Stimulated activated CD4-positive, alpha-beta T cell treated with anti-CD3 and anti-CD28 coated beads, TNF-alpha, amount 100 ng/mL, for 1 hour (primary cell): ENCODE results near the gene RBM34.
A peak's percentile ranks its signal among the peaks of the same experiment; 100 is the strongest.
"Not testable (repeated sequence)": the region's sequence is repeated elsewhere in the genome, so short reads cannot be mapped to it uniquely, and the experiment has no call there.

Experiments
- DNase-seq, 3 donors: peaks; one replicate each; pipeline ENCODE4 v3.0.0-alpha.2; 2020; ENCODE audit warnings: low read depth in 3 of 3, low spot score in 1 of 3

The RBM34 gene

DNA sequence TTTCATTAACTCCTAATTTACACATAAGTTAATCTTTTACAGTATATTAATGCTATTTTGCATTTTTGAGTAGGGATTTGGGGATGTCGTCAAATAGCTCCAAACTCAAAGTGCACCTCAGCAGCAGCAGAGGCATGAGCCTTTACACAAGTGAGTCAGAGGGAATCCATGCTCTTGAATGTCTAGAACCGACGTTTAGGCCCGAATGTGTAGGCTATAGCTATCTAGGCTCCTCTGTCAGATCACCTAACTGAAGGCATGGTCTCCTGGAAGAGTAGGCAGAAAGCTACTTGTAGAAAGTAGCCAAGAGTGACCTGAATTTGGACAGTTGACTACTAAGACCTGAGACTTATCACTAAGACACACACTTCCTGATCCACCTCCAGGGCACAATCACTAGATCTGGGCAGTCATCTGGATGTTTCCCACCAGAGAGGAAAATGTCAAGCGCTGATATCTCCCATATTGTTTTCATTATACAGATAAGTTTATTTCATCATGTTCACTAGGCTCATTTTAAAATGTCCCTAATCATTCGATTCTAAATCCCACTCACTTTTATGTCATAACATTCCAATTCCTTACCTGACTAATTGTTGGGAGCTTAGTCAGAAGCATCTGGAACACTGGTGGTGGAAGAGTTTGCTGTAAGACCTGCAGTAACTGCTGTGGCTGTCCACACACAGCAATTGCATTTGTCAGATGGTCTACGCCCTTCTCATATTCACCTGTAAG is 47.7 kb downstream of the RBM34 start:
- no peak for DNase-seq

DNA sequence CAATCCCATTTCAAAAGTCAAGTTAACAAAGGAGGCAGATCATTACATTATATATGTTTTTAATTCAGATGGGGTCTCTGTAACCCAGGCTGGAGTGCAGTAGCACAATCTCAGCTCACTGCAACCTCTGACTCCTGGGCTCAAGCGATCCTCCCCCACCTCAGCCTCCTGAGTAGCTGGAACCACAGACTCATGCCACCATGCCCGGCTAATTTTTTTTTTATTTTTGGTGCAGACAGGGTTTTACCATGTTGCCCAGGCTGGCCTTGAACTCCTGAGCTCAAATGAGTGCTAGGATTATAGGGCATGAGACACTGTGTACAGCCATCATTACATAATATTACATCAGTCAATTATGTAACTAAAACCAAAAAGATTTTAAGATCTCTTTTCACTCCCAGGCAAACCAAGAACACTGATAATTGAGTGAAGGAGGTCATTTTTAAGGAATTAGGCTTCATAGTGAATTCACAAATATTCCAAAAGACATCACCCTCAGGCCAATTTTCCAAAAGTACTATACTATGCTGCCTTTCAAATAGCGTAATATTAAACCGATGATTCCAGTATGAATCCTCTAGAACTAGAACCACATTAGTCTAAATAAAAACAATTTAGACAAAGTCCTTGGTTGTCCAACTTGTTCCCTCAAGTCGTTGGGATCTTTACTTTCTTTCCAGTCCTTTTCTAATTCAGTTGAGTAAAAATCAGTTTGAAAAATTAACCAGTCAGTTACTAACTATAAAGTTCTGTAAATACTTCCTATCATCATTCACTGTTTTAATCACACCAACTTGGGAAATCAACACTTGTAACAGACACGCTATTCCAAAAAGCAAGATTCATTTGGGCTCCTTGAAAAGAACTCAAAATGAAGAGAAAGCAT is 48.5 kb downstream of the RBM34 start:
- no peak for DNase-seq

DNA sequence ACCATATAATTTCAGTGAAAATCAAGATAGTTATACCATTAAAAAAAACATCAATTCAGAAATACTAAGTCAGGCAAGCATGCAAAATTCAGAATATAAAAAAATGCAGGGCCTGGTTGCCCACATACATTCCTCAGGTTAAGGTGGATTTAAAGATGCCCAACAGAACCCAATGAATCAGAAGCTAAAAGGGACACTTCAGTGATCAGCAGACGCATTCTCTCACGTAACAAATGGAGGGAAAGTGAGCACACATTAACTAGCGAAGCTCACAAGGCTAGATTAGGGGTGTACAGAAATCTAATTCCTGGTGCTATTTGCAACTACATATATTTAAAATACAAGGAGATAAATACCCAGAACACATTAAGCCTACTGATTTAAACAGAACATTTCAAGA is 49.9 kb downstream of the RBM34 start:
- no peak for DNase-seq

DNA sequence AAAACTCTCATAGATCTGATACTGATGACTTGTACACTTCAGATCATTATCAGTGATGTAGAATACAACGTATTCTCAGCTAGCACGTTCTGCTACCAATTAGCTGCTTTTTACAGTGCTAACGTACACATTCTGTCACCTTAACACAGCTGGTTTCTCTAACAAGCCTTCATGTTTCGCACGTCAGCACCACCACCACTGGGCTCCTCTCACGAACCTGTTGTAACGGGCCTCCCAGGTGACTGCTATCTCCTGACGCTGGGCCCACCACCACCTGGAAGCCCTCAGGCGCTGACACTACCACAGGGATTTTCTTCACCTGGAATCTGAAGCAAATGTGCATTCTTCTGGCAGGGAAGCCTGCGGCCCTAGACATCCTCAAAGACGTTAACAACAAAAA is 52.2 kb downstream of the RBM34 start:
- DNase-seq = no peak

DNA sequence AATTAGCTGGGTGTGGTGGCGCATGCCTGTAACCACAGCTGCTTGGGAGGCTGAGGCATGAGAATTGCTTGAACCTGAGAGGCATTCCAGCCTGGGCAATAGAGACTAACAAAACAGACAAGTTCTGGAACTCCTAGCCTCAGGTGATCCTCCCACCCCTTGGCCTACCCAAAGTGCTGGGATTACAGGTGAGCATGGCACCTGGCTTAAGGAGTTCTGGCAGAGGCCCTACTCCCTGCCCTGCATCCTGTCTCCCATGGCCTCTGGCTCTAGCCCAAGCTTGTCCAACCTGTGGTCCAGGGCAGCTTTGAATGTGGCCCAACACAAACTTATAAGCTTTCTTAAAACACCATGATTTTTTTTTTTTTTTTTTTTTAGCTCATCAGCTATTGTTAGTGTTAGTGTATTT is 52.9 kb downstream of the RBM34 start:
- DNase-seq = no peak

DNA sequence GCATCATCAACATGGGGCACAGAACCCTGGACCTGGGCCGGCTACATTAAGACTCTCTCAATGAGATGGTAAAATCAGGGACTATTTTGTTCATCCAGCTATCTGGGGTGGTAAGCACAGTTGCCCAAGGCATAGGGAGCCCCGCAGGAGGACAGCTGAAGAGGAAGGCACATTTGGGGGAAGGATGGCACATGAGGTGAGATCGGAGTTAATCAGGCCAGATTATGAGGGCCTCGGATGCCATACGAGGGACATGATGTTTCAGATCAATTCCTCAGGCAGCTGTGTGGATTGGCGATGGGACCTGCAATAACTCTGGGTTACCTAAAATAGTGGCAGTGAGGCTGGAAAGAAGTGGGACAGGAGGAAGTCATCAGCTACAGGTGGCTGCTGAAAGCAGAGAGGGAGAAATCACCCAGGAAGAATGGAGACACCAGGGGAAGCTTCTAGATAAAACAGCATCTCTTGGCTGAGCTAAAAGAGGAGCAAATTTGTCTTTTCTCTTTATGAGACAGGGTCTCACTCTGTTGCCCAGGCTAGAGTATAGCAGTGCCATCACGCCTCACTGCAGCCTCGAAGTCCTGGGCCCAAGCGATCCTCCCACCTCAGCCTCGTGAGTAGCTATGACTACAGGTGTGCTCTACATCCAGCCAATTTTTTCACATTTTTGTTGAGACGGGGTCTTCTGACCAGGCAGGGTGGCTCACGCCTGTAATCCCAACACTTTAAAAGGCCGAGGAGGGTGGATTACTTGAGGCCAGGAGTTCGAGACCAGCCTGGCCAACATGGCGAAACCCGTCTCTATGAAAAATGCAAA is 53.5 kb downstream of the RBM34 start:
- no peak for DNase-seq

DNA sequence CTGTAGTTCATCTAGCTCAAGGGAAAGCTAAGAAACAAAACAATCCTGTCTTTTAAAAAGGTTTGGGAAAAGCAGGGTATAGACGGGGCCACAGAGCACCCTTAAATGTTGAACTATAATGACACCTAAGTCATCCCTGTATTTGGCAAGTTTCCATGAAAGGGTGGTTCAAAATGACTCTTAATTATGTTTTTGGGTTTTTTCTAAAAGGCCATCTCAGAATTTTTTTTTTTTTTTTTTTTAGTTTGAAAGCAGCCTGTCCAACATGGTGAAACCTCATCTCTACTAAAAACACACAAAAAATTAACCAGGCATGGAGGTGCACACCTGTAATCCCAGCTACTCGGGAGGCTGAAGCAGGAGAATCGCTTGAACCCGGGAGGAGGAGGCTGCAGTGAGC is 54.6 kb downstream of the RBM34 start:
- no peak for DNase-seq

DNA sequence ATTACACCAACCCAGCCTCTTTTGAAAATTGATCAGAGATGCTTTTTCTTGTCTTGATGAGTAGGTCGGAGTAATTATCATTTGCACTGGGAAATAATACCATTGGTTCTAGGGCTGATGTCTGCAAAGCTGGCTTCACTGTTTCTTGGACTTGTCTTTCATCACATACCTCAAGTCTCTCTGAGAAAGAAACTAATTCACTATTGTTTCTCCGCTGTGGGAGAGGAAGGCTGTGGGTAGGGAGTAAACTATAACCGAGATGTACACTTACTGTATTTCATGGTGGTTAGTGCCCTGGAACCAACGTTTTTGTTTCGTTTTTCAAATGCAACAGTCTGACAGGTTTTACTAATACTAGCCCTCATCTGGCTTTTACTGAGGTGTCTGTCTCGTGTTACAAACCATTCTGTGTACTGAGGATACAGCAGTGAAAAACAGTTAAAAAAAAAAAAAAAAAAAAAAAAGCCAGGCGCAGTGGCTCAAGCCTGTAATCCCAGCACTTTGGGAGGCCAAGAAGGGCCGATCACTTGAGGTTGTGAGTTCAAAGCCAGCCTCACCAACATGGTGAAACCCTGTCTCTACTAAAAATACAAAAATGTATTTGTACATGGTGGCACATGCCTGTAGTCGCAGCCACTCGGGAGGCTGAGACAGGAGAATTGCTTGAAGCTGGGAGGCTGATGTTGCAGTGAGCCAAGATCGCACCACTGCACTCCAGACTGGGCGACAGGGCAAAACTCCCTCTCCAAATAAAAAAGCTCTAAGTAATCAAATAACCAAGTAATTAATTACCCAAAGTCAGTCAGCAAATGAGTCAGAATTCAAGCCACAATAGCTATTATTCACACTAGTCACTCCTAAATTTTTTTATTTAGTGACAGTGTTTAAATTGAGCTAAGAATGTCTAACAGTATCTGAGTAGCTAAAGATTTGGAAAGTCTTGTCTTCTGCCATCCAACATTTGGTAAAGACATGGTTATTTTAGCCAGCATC is 55.7 kb downstream of the RBM34 start:
- no peak for DNase-seq

DNA sequence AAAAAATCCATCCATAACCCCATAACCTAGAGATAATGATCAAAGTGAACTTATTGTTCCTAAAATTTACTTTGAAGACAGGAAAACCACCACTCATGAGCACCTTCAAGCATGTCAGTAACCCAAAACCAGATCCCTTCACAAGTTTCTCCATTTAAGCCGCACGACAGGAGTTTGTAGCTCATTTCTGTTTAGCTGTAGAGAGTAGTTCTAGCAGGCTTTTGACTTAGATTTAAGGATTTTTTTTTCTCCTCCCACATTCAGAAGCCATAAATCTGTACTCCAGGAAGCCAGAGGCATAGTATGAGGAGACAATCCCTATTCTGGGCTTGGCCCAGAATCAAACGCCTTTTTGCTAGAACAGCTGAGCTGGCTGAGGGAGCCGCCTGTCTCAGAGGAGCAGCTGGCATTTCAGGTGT is 58.0 kb downstream of the RBM34 start:
- no peak for DNase-seq

DNA sequence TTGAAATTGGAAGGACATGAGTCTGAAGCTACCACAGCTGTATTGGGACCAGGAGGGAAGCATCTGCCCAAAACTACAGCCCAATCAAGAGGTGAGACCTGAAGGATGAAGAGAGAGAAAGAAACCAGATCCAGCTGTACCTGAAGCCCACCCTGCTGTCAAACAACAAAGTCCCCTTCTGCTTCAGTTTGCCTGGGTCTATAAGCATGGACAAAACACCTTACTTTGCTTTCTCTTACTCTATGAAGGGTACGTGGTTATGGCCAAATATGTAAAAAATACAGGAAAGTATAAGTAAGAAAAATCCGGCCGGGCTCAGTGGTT is 58.8 kb downstream of the RBM34 start:
- DNase-seq = no peak

DNA sequence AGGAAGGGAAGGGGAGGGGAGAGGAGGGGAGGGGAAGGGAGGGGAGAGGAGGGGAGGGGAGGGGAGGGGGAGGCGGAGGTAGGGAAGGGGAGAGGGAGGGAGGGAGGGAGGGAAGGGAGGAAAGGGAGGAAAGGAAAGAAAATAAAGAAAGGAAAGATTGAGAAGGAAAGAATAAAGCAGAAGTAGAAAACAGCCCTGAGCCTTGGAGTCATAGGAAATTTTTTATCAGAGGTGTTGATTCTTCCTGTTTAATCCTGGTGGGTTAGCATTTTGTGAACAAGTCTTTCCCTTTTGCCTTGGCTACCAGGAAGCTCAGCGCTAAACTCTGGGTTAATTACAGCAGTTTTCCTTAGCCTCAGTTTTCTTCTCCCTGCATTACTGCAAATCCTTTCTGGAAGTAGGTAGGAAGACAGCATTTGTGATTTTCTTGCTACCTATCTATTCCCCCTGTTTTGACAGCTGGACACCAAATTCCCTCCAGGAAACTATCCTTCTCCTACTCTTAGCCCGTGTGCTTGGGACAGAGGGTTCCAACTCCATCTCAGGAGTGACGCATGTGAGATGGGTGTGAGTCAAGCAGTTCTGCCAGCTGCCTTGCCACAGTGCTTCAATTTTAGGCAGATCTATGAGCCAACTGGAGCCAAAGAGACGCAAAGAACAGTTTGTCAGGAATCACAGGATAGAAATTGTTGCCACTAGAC is 59.3 kb downstream of the RBM34 start:
- DNase-seq = no peak

DNA sequence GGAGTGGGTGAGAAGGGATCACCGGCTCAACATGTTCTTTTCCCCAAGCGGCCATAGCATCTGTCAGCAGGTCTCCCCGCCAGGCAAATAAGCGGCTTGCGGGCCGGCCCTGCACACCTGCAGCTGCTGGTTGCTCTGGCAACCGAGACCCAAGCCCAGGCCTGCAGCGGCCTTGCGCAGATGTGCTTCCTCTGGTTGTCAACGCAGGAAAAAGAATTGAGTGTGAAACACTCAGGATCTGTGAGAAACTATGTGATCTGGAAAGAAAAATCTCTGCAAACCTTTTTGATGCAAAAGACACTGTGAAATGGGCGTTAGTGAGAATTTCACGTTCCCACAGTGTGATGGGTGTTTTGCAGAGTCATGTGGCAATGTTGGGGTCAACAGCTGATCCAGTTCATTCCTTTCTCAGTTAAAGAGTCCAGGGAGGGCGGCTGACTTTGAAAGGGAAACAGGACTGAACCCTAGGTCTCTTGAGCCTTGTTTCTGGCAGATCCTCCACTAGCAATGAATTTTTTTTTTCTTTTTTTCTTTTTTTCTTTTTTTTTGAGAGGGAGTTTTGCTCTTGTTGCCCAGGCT is 60.8 kb downstream of the RBM34 start:
- no peak for DNase-seq

DNA sequence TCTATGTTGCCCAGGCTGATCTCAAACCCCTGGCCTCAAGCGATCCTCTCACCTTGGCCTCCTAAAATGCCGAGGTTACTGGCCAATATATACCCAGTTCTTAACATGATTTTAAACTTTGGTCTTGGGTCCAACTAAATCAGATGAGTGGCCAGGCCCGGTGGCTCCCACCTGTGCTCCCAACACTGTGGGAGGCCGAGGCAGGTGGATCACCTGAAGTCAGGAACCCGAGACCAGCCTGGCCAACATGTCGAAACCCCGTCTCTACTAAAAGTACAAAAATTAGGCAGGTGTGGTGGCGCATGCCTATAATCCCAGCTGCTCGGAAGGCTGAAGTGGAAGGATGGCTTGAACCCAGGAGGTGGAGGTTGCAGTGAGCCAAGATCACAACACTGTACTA is 62.1 kb downstream of the RBM34 start:
- no peak for DNase-seq

DNA sequence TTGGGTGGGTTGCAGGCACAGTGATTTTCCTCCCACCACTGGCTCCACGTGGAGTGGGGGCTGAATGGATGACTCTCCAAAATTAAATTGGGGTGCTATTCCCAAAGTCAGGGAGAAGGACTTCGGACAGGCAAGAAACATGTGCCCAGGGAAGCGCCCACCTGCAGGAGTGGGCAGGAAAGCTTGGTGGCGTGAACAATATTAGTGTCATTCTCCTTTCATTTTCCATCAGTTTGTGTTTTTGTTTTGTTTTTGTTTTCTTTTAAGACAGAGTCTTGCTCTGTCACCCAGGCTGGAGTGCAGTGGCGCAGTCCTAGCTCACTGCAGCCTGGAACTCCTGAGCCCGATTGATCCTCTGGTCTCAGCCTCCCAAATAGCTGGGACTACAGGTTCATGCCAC is 62.5 kb downstream of the RBM34 start:
- no peak for DNase-seq

DNA sequence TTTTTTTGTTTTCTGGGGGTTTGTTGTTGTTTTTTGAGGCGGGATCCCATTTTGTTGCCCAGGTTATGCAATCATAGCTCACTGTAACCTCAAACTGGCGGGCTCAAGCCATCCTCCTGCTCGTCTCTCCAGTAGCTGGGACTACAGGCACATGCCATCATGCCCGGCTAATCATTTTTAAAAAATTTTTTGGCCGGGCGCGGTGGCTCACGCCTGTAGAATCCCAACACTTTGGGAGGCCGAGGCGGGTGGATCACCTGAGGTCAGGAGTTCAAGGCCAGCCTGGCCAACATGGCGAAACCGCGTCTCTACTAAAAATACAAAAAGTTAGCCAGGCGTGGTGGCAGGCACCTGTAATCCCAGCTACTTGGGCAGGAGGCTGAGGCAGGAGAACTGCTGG is 63.5 kb downstream of the RBM34 start:
- DNase-seq = not testable (repeated sequence)

DNA sequence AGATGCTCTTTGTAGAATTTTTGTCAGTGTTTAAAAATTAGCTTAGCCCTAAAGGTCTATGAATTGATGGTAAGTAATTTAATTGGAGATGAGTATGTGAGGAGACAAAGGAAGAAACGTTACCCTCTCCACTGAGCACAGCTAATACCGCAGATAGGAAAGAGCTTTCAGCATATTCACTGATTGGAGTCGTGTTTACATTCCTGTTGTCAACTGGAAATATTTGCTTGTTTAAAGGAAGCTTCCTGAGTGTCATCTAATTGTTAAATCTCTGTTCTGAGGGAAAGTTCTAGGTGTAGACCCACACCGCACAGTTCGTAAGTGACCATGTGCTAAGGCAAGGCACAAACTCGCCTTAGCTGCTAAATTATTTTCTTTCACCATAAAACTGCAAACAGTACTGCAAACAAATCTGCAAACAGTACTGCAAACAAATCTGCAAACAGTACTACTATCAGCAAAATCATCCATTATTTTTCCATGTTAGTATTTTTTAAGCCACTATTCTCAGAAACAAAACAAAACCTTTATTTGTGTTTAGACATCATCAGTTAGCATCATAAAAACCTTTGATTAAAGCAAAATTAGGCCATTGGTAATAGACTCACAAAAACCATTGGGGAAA is 65.0 kb downstream of the RBM34 start:
- no peak for DNase-seq

DNA sequence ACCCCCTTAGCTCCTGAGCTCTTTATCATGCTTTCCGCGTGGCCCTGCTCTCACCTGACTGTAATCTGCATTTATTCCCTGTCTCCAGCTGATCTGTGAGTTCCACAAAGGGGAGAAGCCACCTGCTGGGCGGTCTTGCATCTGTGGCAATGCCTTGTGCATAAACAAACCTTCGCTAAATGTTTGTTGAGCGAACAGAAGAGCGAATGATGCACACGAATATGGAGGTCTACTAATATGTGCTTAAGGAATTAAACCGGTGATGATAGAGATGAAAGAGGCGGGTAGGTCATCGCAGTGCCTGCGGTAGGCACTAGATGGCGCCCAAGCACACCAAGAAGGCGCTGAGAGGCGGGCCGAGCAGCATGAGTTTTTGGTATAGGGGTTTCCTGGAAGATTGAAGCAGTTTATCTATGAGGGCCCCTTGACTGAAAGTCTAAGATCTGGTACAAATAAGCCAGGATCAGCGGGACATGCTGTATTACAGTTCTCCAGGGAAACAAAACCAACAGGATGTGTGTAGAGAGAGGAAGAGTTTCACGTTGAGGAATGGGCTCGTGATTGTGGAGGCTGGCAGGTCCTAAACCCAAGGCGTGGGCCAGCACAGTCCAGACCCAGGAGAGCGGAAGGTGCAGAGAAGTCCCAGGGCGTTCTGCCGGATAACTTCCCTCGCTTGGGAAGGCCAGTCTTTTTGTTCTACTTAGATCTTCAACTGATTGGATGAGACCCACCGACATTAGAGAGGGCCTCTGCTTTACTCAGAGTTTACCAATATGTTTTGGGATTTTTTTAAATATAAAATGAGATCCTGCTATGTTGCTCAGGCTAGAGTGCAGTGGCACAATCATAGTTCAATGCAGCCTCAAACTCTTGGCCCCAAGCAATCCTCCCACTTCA is 67.1 kb downstream of the RBM34 start:
- DNase-seq = peak; percentile 31 to 82 (median 70)

DNA sequence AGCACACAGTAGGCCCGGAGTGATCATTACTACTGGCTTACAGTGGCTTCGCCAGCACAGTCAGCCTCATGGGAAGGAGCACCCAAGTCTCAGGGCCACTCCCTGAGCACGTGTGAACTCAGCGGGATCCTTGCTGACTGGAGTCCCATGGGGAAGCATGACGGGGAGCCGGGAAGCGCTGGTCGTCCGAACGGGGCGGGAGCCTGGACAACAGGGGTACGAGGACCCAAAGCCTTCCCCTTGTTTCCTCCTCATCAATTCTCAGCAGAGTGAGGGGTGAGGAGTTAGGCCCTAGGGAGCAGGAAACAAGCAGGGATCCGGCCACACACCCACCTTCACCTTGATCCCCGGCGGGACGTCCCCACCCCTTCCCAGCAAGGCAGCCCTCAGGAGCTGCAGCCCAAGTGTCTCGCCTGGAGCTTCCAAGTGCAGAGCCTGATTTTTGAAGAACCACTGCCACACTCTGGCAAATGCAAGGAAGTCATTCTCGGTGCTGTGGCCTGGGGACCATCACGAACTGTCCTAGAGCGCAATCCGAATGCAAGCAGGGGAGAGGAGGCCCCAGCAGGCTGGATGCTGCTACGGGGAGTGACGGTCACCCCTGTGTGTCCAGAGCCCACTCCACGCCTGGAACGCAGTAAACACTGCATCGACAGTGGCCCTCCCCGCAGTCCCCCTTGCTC is 67.9 kb downstream of the RBM34 start:
- no peak for DNase-seq
